ENCODE results near the gene EEF1AKMT3.
A peak's percentile ranks its signal among the peaks of the same experiment; 100 is the strongest.

EEF1AKMT3 gene

DNA sequence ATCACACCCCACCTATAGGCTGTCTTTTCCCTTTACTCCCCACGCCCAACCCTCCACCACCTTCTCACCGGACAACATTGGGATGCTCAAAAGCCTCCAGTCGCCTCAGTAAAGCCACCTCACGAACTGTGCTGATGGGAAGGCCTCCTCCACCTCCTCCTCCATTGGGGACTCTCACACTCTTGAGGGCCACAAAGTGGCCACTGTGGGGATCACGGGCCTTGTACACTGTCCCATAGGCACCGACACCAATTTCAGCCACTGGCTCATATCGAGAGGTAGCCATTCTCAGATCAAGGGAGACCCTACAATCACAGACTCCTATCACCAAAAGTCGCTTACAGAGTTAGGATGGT is 21.0 kb upstream of the EEF1AKMT3 start:
- no peak for DNase-seq (ENCODE audit: low read depth)

DNA sequence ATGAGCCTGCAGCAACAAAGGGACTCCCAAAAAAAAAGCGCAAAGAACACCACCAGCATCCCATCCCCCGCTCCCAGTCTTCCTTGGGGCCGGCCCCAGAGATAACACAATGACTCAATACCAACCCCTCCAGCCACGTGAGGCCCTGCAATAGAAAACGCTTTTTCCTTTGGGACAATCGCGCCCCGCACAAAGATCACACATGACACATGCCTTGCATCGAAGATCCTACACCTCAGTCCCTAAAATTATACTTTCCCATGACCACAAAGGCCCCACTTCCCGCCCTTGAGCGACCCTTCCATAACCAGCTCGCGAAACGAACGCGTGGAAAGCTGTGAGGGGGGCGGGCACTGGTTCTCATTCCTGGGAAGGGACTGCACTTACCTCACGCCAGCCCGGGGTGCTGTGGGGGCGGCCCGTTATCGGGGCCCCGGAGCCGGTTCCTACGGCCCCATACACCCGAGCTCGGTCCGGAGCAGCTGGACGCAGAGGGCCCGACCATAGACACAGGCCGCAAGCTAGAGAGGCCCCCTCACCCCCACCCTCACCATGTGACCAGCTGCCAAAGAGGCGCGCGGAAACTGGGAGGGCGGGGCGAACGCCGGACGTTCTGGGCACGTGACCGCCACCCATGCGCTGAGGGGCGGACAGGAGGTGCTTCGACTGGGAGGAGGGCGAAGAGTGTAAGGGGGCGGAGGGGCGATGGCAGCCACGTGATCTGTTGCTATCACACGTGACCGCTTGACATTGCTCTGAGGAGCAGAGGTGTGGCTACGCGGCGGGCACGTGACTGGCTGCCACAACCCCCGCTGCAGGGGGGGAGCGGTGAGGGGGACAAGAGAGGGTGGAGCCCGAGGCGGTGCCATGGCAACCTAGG is 20.4 kb upstream of the EEF1AKMT3 start, which contains the start of gene CDK4:
Gene CDK4 (minus strand): TSS at position 523 of the 880 bp plus-strand sequence. CDS start 593 bp downstream, outside the sequence.
- DNase-seq (ENCODE audit: low read depth), result peak; percentile 97

- no peak for DNase-seq (ENCODE audit: low read depth)
Measured at GRCh38 chr12:57752668-57753000, 19.8 kb upstream of the EEF1AKMT3 start.

DNA sequence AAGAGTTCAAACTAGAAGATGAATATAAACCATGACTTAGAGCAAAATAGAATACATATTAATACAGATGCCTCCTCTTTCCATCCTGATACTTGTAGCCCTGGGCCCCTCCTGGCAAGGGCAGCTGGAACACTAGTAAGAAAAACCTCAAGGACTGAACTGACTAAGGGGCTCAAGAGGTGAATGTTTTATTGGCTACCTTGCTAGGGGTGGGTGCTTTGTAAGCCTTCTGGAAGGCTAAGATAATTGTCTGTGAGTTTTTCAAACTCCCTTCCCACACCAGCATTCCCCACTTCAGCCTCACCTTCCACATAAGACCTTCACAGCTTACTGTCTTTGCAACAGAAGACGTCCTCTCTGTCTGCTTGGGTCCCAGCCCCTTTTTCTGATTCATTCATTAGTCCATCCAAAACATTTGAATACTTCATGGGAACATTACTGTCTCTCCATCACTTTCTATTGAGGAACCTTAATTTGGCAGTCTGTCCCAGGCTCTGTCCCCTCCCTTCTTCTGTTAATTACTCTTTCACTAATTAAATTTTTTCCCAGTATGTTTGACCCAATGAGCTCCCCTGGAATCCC is 18.6 kb upstream of the EEF1AKMT3 start:
- no peak for DNase-seq (ENCODE audit: low read depth)

DNA sequence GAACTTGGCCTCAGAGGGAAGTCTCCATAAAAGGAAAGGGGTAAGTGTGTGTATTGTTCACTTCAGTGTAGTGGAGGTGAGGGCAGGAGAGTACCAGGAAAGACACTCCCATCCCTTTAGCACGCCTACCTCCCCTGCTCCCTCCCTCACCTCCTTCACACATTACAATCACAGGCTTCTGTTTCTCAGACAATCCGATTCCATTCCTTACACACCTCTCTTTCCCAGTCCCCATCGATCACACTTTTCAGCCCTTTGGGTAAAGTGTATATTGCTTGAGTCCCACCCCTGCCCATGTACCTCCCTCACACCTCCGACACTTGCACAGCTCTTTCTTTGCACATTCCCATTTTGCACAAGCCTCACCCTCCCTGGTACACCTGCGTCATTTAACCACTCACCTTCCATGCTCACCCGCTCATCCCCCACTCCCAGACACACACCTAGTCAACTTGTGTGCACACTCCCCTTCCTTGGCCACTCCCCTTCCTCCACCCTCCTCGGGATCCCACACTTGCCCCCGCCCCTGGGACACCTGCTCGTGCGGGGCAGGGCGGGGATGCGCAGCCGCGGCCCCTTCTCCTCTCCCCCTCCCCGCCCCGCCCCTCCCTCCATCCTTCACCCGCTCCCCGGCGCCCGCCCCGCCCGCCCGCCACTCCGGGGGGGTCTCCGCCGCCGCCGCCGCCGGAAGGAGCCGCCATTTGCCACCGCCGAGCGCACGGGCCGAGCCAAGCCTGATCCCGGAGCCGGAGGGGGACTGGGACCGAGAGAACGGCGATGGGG is 17.8 kb upstream of the EEF1AKMT3 start, which contains the start of gene MARCHF9:
Gene MARCHF9 (plus strand): TSS at position 693 of the 783 bp plus-strand sequence. CDS start 426 bp downstream, outside the sequence.
- peak; percentile 84 for DNase-seq (ENCODE audit: low read depth)

- no peak for DNase-seq (ENCODE audit: low read depth)
Measured at GRCh38 chr12:57755194-57755453, 17.3 kb upstream of the EEF1AKMT3 start.

DNA sequence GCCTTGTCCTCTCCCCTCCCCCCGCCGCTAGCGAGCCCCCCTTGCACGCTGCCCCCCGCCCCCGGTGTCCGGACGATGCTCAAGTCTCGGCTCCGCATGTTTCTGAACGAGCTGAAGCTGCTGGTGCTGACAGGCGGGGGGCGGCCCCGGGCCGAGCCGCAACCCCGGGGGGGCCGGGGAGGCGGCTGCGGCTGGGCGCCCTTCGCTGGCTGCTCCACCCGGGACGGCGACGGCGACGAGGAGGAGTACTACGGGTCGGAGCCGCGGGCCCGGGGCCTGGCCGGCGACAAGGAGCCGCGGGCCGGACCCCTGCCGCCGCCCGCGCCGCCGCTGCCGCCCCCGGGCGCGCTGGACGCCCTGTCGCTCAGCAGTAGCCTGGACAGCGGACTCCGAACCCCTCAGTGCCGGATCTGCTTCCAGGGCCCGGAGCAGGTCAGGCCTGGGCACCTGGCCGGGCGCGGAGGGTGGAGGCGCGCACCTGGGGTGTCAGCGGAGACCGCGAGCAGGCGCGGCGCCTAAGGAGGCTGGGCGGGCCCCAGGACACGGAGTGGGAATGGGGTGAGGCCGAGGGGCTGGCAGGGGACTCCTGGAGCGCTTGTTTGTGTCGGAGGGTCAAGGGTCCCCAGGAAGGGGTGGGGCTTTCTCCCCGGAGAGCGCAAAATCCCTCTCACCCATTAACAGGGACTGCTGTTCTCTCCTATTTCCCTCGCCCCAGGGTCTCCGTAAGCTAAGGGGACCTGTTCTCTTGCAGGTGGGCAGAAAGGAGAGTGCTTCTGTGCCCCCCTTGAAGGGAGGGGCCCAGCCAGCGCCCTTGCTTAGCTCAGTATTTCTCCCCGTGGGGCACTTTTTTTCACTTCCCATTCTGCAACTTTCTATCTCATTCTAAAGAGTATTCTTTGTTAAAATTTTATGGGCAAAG is 16.7 kb upstream of the EEF1AKMT3 start:
- DNase-seq (ENCODE audit: low read depth), result no peak

DNA sequence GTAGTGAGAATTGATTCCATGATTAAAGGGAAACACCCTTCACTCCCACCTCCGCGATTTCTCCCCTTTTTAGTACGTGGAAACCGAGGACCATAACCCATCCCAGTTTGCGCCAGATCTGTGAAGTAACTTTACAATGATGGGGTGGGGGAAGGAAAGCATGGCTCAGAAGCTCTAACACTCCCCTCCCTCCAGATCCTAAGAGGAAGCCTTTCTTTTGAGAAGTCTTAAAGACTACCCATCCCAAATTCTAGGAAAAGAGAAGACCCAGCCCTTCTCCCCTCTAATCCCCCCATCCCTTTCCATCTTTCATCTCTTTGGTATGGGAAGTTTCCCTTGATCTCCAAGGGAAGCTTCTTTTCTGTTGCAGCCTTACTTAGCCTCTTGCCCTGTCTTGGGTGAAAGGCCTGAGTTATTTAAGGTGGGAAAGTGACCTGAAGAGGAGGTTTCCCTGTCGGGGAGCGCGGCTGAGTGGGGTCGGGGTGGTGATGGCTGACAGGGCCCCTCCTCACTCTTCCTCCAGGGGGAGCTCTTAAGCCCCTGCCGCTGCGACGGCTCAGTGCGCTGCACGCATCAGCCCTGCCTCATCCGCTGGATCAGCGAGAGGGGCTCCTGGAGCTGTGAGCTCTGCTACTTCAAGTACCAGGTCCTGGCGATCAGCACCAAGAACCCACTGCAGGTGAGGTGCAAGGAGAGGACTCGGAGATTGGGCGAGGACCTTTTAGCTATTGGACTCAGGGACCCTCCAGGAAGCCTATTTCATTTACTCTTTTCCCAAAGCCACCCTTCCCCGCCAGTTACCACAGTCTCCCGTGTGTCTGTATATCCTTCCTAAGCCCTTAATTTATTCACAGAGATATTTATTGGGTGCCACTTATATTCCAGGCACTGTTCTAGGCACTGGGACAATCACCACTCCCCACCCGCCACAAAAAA is 15.7 kb upstream of the EEF1AKMT3 start:
- DNase-seq (ENCODE audit: low read depth), result peak; percentile 61

GRCh38 chr12:57757771-57758170 is 14.6 kb upstream of the EEF1AKMT3 start:
- no peak for DNase-seq (ENCODE audit: low read depth)

DNA sequence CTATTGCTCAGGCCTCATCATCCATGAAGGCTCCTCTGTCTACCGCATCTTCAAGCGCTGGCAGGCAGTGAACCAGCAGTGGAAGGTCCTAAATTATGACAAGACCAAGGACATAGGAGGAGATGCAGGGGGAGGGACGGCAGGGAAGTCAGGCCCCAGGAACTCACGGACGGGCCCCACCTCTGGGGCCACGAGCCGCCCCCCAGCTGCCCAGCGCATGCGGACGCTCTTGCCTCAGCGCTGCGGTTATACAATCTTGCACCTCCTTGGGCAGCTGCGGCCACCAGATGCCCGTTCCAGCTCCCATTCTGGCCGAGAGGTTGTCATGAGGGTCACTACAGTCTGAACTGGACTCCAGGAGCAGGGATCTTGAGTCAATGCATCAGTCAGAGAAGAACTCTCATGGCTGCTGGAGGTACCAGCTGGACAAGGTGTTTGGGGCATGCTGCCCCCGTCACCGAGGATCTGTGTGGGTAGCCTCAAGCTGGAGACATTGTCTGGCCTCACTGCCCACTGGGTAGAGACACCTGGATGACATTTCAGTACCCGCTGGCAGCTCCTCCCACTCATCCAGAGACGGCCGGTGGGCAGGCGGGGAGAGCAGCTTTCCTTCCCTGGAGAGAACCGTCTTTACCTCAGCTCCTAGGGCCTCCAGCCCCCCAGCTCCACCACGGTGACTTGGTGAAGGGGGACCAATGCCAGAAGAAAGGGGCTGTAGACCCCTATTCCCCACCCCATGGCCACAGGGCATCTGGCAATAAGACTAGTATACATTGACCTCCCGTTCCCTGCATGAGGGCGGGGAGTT is 13.7 kb upstream of the EEF1AKMT3 start:
- DNase-seq (ENCODE audit: low read depth), result no peak

DNA sequence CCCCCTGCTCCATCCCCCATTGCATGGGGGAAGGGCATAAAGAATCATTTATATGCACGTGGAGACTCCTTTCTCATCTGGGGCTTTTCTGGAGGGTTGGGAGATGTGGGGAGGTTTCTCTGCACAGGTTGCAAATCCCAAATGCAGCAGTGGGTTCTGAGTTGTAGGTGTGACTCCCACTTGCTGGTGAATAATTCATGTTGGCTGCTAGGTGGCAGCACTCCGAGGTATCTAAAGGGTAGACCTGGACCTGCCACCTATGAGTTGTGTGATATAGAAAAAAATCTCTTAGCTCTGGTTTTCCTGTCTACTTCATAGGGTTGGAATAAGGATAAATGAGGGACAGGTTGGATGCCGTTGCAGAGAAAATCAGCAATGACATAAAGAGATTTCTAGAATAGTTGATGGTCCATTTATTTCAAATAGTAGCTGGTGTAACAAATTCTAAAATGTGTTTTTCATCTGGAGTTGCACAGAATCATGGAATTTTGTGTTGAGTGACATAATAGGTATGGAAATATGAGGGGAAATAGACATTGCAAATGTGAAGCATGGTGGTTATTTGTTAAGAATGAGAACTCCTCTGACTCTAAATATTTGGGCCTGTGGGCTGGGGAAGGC is 12.9 kb upstream of the EEF1AKMT3 start:
- no peak for DNase-seq (ENCODE audit: low read depth)

GRCh38 chr12:57760347-57760982 is 11.9 kb upstream of the EEF1AKMT3 start:
- DNase-seq (ENCODE audit: low read depth), result no peak

DNA sequence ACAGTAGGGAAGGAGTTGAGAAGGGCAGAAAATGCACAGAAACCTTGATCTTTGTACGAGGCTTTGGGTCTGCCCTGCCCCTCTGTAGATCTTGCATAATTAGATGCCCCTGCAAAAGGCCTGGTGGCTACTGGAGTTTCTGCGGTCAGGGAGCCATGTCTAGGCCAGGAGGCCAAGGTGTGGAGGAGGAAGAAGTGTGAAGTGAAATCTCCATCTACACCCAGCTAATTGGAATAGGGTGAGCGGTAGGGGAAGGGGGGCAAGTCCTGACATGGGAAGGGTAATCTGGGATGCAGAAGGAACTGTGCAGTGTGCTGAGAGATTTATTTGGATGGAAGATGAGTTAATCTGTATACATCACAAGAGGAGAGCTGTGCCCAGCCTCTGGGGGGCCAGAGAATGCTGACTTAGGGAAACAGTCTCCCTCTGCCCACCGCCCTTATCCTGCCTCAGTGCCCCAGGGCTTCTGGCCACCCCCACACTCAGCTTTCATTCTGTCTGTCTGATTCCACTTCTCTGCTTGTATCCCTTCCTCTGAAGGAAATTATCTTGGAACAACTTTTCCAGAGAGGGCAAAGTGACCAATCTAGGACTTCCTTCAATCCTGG is 10.9 kb upstream of the EEF1AKMT3 start:
- no peak for DNase-seq (ENCODE audit: low read depth)

- DNase-seq (ENCODE audit: low read depth), result no peak
Measured at GRCh38 chr12:57762463-57762862, 10.0 kb upstream of the EEF1AKMT3 start.

DNA sequence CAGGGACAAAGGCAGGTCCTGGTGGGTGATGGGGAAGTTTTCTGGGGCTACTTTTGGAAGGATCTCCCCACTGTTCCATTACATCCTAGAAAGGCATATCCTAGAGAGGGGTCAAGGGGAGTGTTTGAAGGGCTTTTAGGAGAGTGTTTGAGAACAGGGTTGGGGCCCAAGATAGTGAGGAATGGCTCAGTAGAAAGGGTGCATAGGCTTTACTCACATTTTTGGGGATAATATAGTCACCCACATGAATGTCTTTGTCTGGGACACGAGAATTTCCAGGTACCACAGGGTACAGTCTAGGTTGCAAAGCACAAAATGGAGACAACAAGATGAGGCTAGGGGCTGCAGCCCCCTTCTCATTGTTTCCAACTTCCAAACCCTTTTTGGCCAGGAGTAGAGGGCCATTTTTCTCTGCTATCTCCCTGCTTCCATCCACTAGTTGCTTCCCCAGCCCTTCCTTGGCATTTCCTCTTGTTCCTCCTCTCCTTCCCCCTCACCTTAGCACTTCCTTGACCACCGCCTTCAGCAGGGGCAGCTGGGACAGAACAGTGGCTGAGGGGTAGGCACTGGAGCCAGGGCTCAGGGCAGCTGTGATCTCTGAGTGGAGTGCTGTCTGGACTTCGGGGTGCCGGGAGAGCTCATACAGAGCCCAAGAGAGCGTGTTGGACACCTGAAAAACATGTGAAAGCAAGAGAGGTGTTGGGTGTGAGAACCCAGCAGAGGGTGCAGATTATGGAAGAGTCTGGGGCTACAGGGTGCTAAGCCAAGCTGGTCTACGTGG is 8.3 kb upstream of the EEF1AKMT3 start:
- DNase-seq (ENCODE audit: low read depth), result no peak

DNA sequence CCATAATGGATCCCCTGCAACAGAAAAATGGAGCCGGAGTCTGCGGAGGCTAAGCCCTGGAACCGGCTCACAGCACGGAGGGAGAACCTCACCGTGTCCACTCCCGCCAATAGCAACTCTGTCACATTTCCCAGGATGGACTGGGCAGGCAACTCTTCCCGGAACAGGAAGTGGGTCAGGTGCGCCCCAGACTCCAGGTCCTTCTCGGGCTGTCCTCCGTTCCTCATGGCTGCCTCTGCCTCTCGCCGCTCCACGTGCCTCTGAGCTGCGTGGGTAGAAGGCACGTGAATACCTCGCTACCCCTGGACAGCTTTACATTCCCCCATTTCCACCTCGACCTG is 7.8 kb upstream of the EEF1AKMT3 start:
- no peak for DNase-seq (ENCODE audit: low read depth)

GRCh38 chr12:57765003-57765697 is 7.3 kb upstream of the EEF1AKMT3 start:
- no peak for DNase-seq (ENCODE audit: low read depth)

Measured in stimulated activated CD4-positive, alpha-beta T cell treated with anti-CD3 and anti-CD28 coated beads, Interleukin-2, amount 100 ng/mL, for 4 hours (primary cell).